ENCODE measurements around the gene H2BK1. TPM values are rescaled to one million over a fixed set of nuclear protein-coding genes. Genes with fewer than 3 reads are reported as not detected.

The H2BK1 gene
- total and polyA plus RNA-seq, 12 donors: not detected

GRCh38 chr7:151178831-151179230 lies 31.5 kb downstream of the H2BK1 start:
- Histone ChIP-seq H3K4me3 (no peak overlapping the region), H3K9me3 (no peaks in the 10 kb centered on the region), H3K27ac (no peak overlapping the region), H3K4me1 (peaks cover 0 to 5% (median 0%) of the 10 kb centered on the region in 9 donors), H3K27me3 (peaks cover 0 to 23% (median 21%) of the 10 kb centered on the region in 7 donors), H3K36me3 (peaks cover 0 to 9% (median 0%) of the 10 kb centered on the region in 9 donors)
- no peak for DNase-seq
- no peak for ATAC-seq
- 72 to 74% methylated on average over 2 of the region's 2 CpGs for WGBS, 2 donors
- TF ChIP-seq, protein P1, sequence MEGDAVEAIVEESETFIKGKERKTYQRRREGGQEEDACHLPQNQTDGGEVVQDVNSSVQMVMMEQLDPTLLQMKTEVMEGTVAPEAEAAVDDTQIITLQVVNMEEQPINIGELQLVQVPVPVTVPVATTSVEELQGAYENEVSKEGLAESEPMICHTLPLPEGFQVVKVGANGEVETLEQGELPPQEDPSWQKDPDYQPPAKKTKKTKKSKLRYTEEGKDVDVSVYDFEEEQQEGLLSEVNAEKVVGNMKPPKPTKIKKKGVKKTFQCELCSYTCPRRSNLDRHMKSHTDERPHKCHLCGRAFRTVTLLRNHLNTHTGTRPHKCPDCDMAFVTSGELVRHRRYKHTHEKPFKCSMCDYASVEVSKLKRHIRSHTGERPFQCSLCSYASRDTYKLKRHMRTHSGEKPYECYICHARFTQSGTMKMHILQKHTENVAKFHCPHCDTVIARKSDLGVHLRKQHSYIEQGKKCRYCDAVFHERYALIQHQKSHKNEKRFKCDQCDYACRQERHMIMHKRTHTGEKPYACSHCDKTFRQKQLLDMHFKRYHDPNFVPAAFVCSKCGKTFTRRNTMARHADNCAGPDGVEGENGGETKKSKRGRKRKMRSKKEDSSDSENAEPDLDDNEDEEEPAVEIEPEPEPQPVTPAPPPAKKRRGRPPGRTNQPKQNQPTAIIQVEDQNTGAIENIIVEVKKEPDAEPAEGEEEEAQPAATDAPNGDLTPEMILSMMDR (IDR thresholded peaks at IDR 0.05): no peak
- intact Hi-C loops (cut with DNase I): loop anchor here in 2 of 10 donors (5.0 to 10.0 kb wide), 2 partner anchors 63 to 126 kb away; no protein-coding TSS in a partner anchor

DNA sequence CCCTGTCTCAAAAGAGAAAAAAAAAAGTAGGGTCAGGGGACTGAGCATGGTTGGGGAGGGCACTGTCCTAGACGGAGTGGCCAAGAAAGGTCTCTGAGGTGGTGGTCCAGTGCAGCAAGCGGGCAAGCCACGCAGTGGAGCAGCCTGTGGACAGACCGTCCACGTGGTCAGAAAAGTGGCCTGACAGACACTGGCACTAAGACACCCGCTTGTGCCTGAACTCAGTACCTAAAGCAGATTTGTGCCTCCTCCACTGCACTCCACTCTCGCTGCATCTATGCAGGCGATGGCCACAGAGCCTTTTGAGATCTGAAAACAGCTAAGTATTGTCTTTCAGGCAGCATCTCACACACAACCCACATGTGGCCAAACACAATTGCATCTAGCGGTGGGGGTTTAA lies 32.1 kb downstream of the H2BK1 start:
- no peak for DNase-seq
- H3K9me3 ChIP-seq: no peaks in the 10 kb centered on the region
- H3K4me3 ChIP-seq: no peak overlapping the region
- H3K27me3 ChIP-seq: peaks cover 0 to 28% (median 25%) of the 10 kb centered on the region in 7 donors
- TF ChIP-seq, protein P1 (IDR thresholded peaks at IDR 0.05): no peak
- WGBS, 2 donors: 90 to 93% methylated on average over 9 of the region's 9 CpGs
- H3K36me3 ChIP-seq: peaks cover 0 to 9% (median 0%) of the 10 kb centered on the region in 9 donors
- intact Hi-C loops (cut with DNase I): loop anchor here in 2 of 10 donors (5.0 to 10.0 kb wide), 2 partner anchors 64 to 127 kb away; no protein-coding TSS in a partner anchor
- no peak overlapping the region for H3K27ac ChIP-seq
- H3K4me1 ChIP-seq: peaks cover 0 to 5% (median 0%) of the 10 kb centered on the region in 9 donors
- ATAC-seq: no peak

GRCh38 chr7:151177310-151177709 lies 33.0 kb downstream of the H2BK1 start:
- H3K9me3 ChIP-seq: no peaks in the 10 kb centered on the region
- ATAC-seq (no peak), DNase-seq (no peak)
- TF ChIP-seq, protein P1 (IDR thresholded peaks at IDR 0.05): no peak
- H3K27me3 ChIP-seq: peaks cover 0 to 32% (median 28%) of the 10 kb centered on the region in 7 donors
- 84 to 92% methylated on average over 1 of the region's 1 CpG for WGBS, 2 donors
- intact Hi-C loops (cut with DNase I): loop anchor here in 2 of 10 donors (5.0 to 10.0 kb wide), 2 partner anchors 65 to 127 kb away; no protein-coding TSS in a partner anchor
- peaks cover 0 to 5% (median 0%) of the 10 kb centered on the region in 9 donors for H3K4me1 ChIP-seq
- no peak overlapping the region for H3K4me3 ChIP-seq
- H3K27ac ChIP-seq: no peak overlapping the region
- H3K36me3 ChIP-seq: peaks cover 0 to 9% (median 0%) of the 10 kb centered on the region in 9 donors

- H3K27me3 ChIP-seq: peaks cover 0 to 41% (median 28%) of the 10 kb centered on the region in 7 donors
- WGBS, 2 donors: 89 to 93% methylated on average over 9 of the region's 9 CpGs
- no peak overlapping the region for H3K4me3 ChIP-seq
- H3K27ac ChIP-seq: no peak overlapping the region
- peaks cover 0 to 9% (median 0%) of the 10 kb centered on the region in 9 donors for H3K36me3 ChIP-seq
- intact Hi-C loops (cut with DNase I): loop anchor here in 2 of 10 donors (5.0 to 10.0 kb wide), 2 partner anchors 66 to 128 kb away; no protein-coding TSS in a partner anchor
- TF ChIP-seq, protein P1 (IDR thresholded peaks at IDR 0.05): no peak
- H3K9me3 ChIP-seq: no peaks in the 10 kb centered on the region
- ATAC-seq (no peak), DNase-seq (no peak)
- peaks cover 0 to 5% (median 0%) of the 10 kb centered on the region in 9 donors for H3K4me1 ChIP-seq
These were observed 33.9 kb downstream of the H2BK1 start for GRCh38 chr7:151176401-151176800.
